NCI-H2227 (cell line): ENCODE results near the gene ARHGEF3.

Experiments
- DNase-seq: peaks from one replicate; lab custom pipeline; 2025; ENCODE audit not compliant: unreplicated experiment; lab: John Stamatoyannopoulos, UW

The ARHGEF3 gene

DNA sequence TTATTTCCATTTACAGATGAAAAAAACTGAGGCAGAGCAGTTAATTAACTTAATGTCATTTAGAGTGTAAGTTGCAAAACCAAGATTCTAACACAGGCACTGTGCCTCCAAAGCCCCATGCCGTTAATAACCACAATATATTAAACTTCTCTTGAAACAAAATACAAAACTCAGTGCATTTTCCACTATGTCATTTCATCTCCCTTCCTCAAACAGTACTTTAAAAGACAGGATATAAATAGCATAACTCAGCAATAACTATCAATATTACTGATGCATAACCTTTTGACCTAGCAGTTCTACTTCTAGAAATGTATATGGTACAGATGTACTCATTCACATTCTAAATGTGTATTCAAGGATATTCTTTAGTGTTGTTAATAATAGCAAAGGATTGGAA lies 113.6 kb downstream of the ARHGEF3 start:
- no peak for DNase-seq

DNA sequence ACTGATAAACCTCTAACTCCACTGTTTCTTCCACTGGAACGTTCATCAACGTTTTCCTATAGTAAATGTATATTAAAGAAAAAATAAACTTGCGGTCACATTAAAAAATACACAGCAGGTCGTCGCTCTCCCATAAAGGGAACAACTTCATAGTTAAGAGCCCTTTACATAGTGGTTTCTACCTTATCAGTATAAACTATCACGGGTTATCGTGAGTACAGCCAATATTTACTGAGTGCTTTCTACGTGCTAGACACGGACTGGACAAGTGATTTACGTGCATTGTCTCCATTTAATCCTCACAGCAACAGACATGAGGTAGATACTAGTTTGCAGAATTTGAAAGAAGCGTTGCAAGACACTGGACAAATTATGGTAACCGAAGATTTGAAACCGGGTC lies 117.7 kb downstream of the ARHGEF3 start:
- DNase-seq, result no peak

DNA sequence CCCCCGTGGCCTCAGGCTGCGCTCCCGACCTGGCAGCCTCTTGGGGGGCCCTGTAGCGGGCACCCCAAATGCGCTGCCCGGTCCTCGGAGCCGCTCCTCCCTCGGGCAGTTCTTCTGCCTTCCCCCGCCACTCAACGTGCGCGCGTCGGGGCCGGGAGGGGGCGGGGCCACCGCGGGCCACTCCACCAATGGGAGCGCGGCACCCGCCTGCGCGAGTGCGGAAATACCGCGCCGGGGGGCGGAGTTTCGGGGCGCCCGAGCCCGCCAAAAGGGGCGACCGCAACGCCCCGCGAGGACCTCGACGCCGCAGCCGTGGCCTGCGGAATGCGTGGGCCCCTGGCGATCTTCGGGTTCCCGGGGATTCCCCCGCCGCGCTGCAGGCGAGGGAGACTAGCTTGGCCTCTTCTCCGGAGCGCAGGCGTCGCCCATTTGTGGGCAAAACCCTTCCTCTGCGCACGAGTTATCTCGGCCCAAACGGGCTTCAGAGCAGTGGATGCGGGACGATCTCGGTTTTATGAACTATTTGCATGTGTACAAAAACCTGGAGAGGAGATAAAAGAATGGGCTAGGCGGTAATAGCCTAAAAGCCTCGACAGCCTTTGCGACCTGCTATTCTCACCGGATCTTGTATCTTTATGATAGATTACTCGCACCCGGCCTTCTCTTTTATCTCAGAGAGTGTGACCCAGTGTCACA lies 118.5 kb downstream of the ARHGEF3 start, which contains the start of gene TASOR:
TSS of gene TASOR (minus strand) at position 144 of the 696 bp plus-strand sequence. CDS start 259 bp downstream, outside the sequence.
- DNase-seq, result peak; percentile 91

DNA sequence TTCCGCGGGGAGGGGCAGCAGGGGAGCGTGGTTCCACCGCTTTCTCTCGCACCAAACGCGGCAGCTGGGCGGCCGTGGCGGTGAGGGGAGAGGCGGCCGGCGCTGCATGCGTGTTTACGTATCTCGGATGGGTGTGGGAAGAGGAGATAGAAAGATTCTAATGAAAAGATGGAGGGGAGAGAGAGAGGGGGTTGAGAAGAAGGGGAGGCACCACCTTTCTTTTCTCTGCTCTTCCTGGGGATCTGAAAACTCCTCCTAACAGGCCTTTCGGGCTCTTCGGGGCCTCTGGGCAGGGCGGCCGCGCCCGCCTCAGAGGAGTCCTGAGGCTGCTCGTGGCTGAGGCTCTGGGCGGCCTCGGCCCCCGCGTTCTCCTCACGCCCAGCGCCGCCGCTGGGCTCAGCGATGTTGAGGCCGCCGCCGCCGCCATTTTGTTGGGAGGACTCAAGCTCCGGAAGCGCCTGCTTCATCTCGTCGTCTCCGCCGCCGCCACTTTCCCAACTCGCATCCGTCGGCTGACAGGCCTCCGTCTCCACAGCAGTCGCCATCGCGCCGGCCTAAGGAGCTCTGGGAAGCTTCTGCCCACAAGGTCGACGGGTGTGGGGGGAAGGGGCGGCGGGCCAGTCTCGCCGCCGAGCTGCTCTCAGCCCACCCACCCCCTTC lies 119.2 kb downstream of the ARHGEF3 start:
- DNase-seq, result peak; percentile 74

DNA sequence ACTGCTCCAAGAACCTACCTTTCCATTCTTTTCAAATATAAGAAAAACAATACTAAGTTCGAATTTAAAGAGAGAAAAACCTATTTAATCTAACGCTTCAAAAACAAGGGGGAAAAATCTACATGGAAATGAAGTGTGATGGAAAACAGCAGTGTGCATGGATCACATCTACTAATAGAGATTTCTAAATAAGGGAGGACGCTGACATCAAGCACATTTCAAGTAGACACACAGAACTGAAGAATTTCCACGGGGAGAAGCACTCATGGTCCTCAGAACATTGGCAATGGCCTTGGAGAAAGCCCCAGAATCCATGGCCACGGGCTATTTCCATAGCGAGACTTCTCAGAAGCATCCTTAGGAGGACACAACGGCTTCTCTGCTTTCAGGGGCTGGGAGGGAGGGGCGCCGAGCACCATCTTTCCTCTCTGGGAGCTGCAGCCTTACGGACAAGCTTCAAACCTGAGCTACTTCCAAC lies 119.7 kb downstream of the ARHGEF3 start:
- DNase-seq, result no peak

DNA sequence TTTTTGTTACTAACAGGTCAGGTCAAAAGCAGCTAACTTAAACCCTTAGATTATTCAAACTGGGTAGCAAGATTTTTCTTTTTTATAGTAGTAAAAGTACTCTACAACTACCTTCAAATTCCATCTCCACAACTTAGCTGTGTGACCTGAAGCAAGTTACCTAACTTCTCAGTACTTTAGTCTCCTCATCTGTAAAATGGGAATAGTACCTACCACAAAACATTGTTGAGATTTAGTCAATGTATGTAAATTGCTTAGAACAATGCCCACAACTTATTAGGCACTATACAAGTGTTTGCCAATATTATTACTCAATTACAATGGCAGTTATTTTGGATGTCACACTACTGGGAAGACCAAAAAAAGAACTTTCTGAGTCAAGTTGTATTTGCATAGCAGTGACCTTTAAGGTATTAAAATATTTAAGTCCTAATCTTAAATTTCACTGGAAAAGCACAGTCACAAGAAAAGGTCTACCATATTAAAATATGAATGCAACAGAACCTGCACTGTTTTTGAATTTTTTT lies 121.6 kb downstream of the ARHGEF3 start:
- no peak for DNase-seq
